Neural cell (in vitro differentiated cells): ENCODE results near the gene IQCH.

Experiments used
- EP300 ChIP-seq: fragments of 450-650 bp; conservative IDR thresholded peaks from 2 replicates; pipeline ENCODE4 v1.6.1; 2014; ENCODE audit warnings: antibody characterized with exemption, mild to moderate bottlenecking, moderate library complexity; ENCODE audit not compliant: poor library complexity, severe bottlenecking
- EZH2 ChIP-seq: fragments of 200-600, 300-800 bp; shearing (Covaris generic), sonication (generic); IDR thresholded peaks from 2 replicates; pipeline ENCODE4 v1.6.1; 2014; ENCODE audit warnings: antibody characterized with exemption, low read length, borderline replicate concordance, mild to moderate bottlenecking; ENCODE audit not compliant: insufficient read depth, poor library complexity, severe bottlenecking
- POLR2AphosphoS5 ChIP-seq: IDR thresholded peaks from 2 replicates; pipeline ENCODE4 v1.6.1; 2012
- TF ChIP-seq, protein P1 (sequence below): fragments of 450-650 bp; IDR thresholded peaks from 2 replicates; pipeline ENCODE4 v1.5.1; 2014; ENCODE audit warnings: antibody characterized with exemption, mild to moderate bottlenecking, moderate library complexity; ENCODE audit not compliant: poor library complexity, severe bottlenecking
- TF ChIP-seq, protein P2 (sequence below): IDR thresholded peaks from 2 replicates; pipeline ENCODE4 v1.6.1; 2012; ENCODE audit warnings: borderline replicate concordance

- TF ChIP-seq POLR2AphosphoS5 (no peak), EP300 (no peak), EZH2 (no peak)
- TF ChIP-seq, protein P1, sequence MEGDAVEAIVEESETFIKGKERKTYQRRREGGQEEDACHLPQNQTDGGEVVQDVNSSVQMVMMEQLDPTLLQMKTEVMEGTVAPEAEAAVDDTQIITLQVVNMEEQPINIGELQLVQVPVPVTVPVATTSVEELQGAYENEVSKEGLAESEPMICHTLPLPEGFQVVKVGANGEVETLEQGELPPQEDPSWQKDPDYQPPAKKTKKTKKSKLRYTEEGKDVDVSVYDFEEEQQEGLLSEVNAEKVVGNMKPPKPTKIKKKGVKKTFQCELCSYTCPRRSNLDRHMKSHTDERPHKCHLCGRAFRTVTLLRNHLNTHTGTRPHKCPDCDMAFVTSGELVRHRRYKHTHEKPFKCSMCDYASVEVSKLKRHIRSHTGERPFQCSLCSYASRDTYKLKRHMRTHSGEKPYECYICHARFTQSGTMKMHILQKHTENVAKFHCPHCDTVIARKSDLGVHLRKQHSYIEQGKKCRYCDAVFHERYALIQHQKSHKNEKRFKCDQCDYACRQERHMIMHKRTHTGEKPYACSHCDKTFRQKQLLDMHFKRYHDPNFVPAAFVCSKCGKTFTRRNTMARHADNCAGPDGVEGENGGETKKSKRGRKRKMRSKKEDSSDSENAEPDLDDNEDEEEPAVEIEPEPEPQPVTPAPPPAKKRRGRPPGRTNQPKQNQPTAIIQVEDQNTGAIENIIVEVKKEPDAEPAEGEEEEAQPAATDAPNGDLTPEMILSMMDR, result no peak
- TF ChIP-seq, protein P2, sequence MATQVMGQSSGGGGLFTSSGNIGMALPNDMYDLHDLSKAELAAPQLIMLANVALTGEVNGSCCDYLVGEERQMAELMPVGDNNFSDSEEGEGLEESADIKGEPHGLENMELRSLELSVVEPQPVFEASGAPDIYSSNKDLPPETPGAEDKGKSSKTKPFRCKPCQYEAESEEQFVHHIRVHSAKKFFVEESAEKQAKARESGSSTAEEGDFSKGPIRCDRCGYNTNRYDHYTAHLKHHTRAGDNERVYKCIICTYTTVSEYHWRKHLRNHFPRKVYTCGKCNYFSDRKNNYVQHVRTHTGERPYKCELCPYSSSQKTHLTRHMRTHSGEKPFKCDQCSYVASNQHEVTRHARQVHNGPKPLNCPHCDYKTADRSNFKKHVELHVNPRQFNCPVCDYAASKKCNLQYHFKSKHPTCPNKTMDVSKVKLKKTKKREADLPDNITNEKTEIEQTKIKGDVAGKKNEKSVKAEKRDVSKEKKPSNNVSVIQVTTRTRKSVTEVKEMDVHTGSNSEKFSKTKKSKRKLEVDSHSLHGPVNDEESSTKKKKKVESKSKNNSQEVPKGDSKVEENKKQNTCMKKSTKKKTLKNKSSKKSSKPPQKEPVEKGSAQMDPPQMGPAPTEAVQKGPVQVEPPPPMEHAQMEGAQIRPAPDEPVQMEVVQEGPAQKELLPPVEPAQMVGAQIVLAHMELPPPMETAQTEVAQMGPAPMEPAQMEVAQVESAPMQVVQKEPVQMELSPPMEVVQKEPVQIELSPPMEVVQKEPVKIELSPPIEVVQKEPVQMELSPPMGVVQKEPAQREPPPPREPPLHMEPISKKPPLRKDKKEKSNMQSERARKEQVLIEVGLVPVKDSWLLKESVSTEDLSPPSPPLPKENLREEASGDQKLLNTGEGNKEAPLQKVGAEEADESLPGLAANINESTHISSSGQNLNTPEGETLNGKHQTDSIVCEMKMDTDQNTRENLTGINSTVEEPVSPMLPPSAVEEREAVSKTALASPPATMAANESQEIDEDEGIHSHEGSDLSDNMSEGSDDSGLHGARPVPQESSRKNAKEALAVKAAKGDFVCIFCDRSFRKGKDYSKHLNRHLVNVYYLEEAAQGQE, result no peak
Observed at GRCh38 chr15:67469680-67470079, 215.1 kb downstream of the IQCH start.
